GM18868 (cell line): ENCODE measurements around the gene NPLOC4.
"Not testable (repeated sequence)": the region's sequence is repeated elsewhere in the genome, so short reads cannot be mapped to it uniquely, and the experiment has no call there.

Source experiments
- ATAC-seq: cut with Tn5 transposase; IDR thresholded peaks from one replicate; pipeline ENCODE4 v1.9.1; 2021; ENCODE audit warnings: mild to moderate bottlenecking, moderate library complexity; ENCODE audit not compliant: unreplicated experiment

NPLOC4 gene

GRCh38 chr17:81636505-81637288 lies at the start of gene NPLOC4, which contains the start of gene TSPAN10:
NPLOC4 (minus strand) TSS chr17:81637112; CDS start chr17:81636930, 182 bp downstream.
TSPAN10 (plus strand) TSS chr17:81637196; CDS start chr17:81642413, 5,217 bp downstream.
- peak; percentile 77 for ATAC-seq

GRCh38 chr17:81686614-81687013 lies 49.7 kb upstream of the NPLOC4 start:
- ATAC-seq, result no peak

- ATAC-seq, result no peak
These were observed 48.2 kb upstream of the NPLOC4 start for GRCh38 chr17:81685108-81685507.

GRCh38 chr17:81684442-81684911 lies 47.6 kb upstream of the NPLOC4 start:
- ATAC-seq, result no peak

GRCh38 chr17:81683584-81684441 lies 46.9 kb upstream of the NPLOC4 start, which contains the start of the genes ARL16 and HGS:
ARL16 (minus strand) TSS chr17:81683797; CDS start chr17:81683753, 44 bp downstream.
HGS (plus strand) TSS chr17:81684011; CDS start chr17:81684067, 56 bp downstream.
- peak; percentile 94 for ATAC-seq

GRCh38 chr17:81683208-81683583 lies 46.3 kb upstream of the NPLOC4 start:
- peak; percentile 5 for ATAC-seq

GRCh38 chr17:81682565-81683207 lies 45.8 kb upstream of the NPLOC4 start:
- ATAC-seq, result no peak

- ATAC-seq, result no peak
These were observed 44.8 kb upstream of the NPLOC4 start for GRCh38 chr17:81681672-81682071.

- no peak for ATAC-seq
These were observed 43.2 kb upstream of the NPLOC4 start for GRCh38 chr17:81680150-81680549.

- no peak for ATAC-seq
These were observed 40.0 kb upstream of the NPLOC4 start for GRCh38 chr17:81676906-81677305.

- not testable (repeated sequence) for ATAC-seq
These were observed 38.8 kb upstream of the NPLOC4 start for GRCh38 chr17:81675515-81676221.

- no peak for ATAC-seq
These were observed 36.8 kb upstream of the NPLOC4 start for GRCh38 chr17:81673561-81674258.

GRCh38 chr17:81672954-81673353 lies 36.0 kb upstream of the NPLOC4 start:
- no peak for ATAC-seq

- ATAC-seq, result no peak
These were observed 35.6 kb upstream of the NPLOC4 start for GRCh38 chr17:81672504-81672903.

- no peak for ATAC-seq
These were observed 30.8 kb upstream of the NPLOC4 start for GRCh38 chr17:81667754-81668153.

- ATAC-seq, result peak; percentile 96
These were observed 29.7 kb upstream of the NPLOC4 start, which contains the start of the genes CCDC137 and OXLD1 for GRCh38 chr17:81666342-81667191. CCDC137 (plus strand) TSS chr17:81666737; CDS start chr17:81666767, 30 bp downstream. OXLD1 (minus strand) TSS chr17:81666605; CDS start chr17:81666577, 28 bp downstream.

- no peak for ATAC-seq
These were observed 29.1 kb upstream of the NPLOC4 start for GRCh38 chr17:81666092-81666341.

- ATAC-seq, result no peak
These were observed 28.5 kb upstream of the NPLOC4 start for GRCh38 chr17:81665205-81666091.
